Transverse colon (tissue), 4 donors: ENCODE measurements around the gene PHETA2. TPM values are rescaled to one million over a fixed set of nuclear protein-coding genes. Genes with fewer than 3 reads are reported as not detected.

ENCODE experiments used
- DNase-seq: peaks from one replicate; pipeline ENCODE4 v3.0.0-alpha.2; 2019
- H3K27ac ChIP-seq, 4 donors: fragments of 200-600 bp; sonication (generic); 2 replicates each; pipeline ENCODE4 v1.5.1; 2016 to 2018; ENCODE audit warnings: inconsistent platforms in 4 of 4
- H3K27me3 ChIP-seq: fragments of 200-600 bp; sonication (generic); 2 replicates; pipeline ENCODE4 v1.5.1; 2017; ENCODE audit warnings: inconsistent platforms
- H3K36me3 ChIP-seq, 4 donors: fragments of 200-600 bp; sonication (generic); 2 replicates each; pipeline ENCODE4 v1.5.1; 2017 to 2019; ENCODE audit warnings: inconsistent platforms in 4 of 4
- H3K4me1 ChIP-seq, 4 donors: fragments of 200-600 bp; sonication (generic); 2 replicates each; pipeline ENCODE4 v1.5.1; 2017 to 2020; ENCODE audit warnings: inconsistent platforms in 4 of 4
- H3K4me3 ChIP-seq, 4 donors: fragments of 200-600 bp; sonication (generic); 1 replicate in 1 of 4; 2 replicates in 3 of 4; pipeline versions ENCODE4 v1.5.1 to v1.6.1; 2017 to 2019; ENCODE audit warnings: inconsistent platforms in 4 of 4
- H3K9me3 ChIP-seq, 2 donors: fragments of 200-600 bp; sonication (generic); 2 replicates each; pipeline ENCODE4 v1.5.1; 2017 to 2019; ENCODE audit warnings: inconsistent platforms in 2 of 2
- EP300 ChIP-seq: sonication (generic); formaldehyde crosslinking; IDR thresholded peaks from one replicate; pipeline ENCODE4 v1.6.1; 2017; ENCODE audit warnings: antibody characterized with exemption, low read depth
- POLR2A ChIP-seq: fragments of 450-650 bp; IDR thresholded peaks from one replicate; pipeline ENCODE4 v1.6.1; 2016; ENCODE audit warnings: antibody characterized with exemption, mild to moderate bottlenecking, moderate library complexity
- POLR2AphosphoS5 ChIP-seq, 3 donors: sonication (generic); formaldehyde crosslinking; IDR thresholded peaks; one replicate each; pipeline ENCODE4 v1.6.1; 2016; ENCODE audit warnings: antibody characterized with exemption in 3 of 3
- WGBS, 2 donors: methylation state at CpG; one replicate each; pipeline ENCODE4 v1.1.5; 2018; ENCODE audit warnings: low coverage in 1 of 2; 5-methylcytosine and 5-hydroxymethylcytosine counted together
- in situ Hi-C, 4 donors: fragments of 200-750 bp; cut with MboI; loops; one replicate each; pipeline versions ENCODE4 v1.15.0 to v1.15.1; 2017; ENCODE audit warnings: low sequenced_read_pairs in 3 of 4, low pct_ligation_motif_present in 1 of 4, low pct_unique_long_range_greater_than_20kb in 1 of 4
- intact Hi-C: fragments of 100-400 bp; cut with DNase I; formaldehyde crosslinking; loops from one replicate; pipeline ENCODE4 v1.15.1; 2023; ENCODE audit warnings: low total_unique reads
- total RNA-seq, 4 donors: library from RNA; depleted of rRNA; stranded (reverse); fragments of >200 nt; gene quantifications; one replicate each; pipeline ENCODE4 v1.1.0, GENCODE V29; 2016
- TF ChIP-seq, protein P1 (sequence below), 5 experiments: fragments of 200-600 bp in 3 of 5; fragments of 450-650 bp in 2 of 5; sonication (generic) in 3 of 5; IDR thresholded peaks; 1 replicate in 2 of 5; 2 replicates in 3 of 5; pipeline ENCODE4 v1.5.1; 2016 to 2017; ENCODE audit warnings: antibody characterized with exemption in 5 of 5, inconsistent platforms in 3 of 5, mild to moderate bottlenecking in 2 of 5, moderate library complexity in 1 of 5

PHETA2 gene
- total RNA-seq, 4 donors from 2014 or later, result 6.4 to 17.6 (median 12.7) TPM

- TF ChIP-seq, protein P1, sequence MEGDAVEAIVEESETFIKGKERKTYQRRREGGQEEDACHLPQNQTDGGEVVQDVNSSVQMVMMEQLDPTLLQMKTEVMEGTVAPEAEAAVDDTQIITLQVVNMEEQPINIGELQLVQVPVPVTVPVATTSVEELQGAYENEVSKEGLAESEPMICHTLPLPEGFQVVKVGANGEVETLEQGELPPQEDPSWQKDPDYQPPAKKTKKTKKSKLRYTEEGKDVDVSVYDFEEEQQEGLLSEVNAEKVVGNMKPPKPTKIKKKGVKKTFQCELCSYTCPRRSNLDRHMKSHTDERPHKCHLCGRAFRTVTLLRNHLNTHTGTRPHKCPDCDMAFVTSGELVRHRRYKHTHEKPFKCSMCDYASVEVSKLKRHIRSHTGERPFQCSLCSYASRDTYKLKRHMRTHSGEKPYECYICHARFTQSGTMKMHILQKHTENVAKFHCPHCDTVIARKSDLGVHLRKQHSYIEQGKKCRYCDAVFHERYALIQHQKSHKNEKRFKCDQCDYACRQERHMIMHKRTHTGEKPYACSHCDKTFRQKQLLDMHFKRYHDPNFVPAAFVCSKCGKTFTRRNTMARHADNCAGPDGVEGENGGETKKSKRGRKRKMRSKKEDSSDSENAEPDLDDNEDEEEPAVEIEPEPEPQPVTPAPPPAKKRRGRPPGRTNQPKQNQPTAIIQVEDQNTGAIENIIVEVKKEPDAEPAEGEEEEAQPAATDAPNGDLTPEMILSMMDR (IDR thresholded peaks at IDR 0.05), result no peak
- TF ChIP-seq EP300 (no peak), POLR2A (no peak), POLR2AphosphoS5 (IDR thresholded peaks at IDR 0.05) (no peak)
- no peak overlapping the region for H3K4me3 ChIP-seq
- DNase-seq, result no peak
- no peaks in the 10 kb centered on the region for H3K9me3 ChIP-seq
- no peak overlapping the region for H3K27ac ChIP-seq
- in situ Hi-C loops (no loop called here), intact Hi-C loops (no loop called here)
- H3K27me3 ChIP-seq, result no peaks in the 10 kb centered on the region
- 83% methylated on average over 4 of the region's 4 CpGs; no CpG with 5 or more reads in 1 of the 2 donors for WGBS, 2 donors
- H3K36me3 ChIP-seq, result peaks cover 0 to 30% (median 5%) of the 10 kb centered on the region in 4 donors
- H3K4me1 ChIP-seq, result peaks cover 15 to 32% (median 22%) of the 10 kb centered on the region in 4 donors
These were observed 9.1 kb downstream of the PHETA2 start for GRCh38 chr22:42083119-42083518.

DNA sequence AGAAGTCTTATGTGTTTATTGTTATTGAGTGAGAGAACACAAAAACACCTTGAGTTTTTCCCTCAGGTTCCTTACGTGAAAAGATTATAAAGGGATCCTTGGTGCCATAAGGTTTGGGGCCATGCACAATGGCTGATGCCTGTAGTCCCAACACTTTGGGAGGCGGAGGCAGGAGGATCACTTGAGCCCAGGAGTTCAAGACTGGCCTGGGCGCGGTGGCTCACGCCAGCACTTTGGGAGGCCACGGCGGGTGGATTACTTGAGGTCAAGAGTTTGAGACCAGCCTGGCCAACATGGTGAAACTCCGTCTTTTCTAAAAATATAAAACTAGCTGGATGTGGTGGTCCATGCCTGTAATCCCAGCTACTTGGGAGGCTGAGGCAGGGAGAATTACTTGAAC lies 10.8 kb downstream of the PHETA2 start:
- WGBS, 2 donors, result 95 to 100% methylated on average over 1 to 8 of the region's 8 CpGs
- H3K4me3 ChIP-seq, result no peak overlapping the region
- TF ChIP-seq POLR2A (no peak), POLR2AphosphoS5 (IDR thresholded peaks at IDR 0.05) (no peak), EP300 (no peak)
- TF ChIP-seq, protein P1 (IDR thresholded peaks at IDR 0.05), result no peak
- DNase-seq, result no peak
- H3K36me3 ChIP-seq, result peaks cover 0 to 30% (median 5%) of the 10 kb centered on the region in 4 donors
- peaks cover 12 to 33% (median 22%) of the 10 kb centered on the region in 4 donors for H3K4me1 ChIP-seq
- H3K9me3 ChIP-seq, result no peaks in the 10 kb centered on the region
- H3K27ac ChIP-seq, result no peak overlapping the region
- intact Hi-C loops, result no loop called here
- in situ Hi-C loops, result no loop called here
- H3K27me3 ChIP-seq, result no peaks in the 10 kb centered on the region

GRCh38 chr22:42086051-42086450 lies 12.0 kb downstream of the PHETA2 start:
- in situ Hi-C loops (no loop called here), intact Hi-C loops (no loop called here)
- TF ChIP-seq POLR2A (no peak), POLR2AphosphoS5 (IDR thresholded peaks at IDR 0.05) (no peak), EP300 (no peak)
- TF ChIP-seq, protein P1 (IDR thresholded peaks at IDR 0.05), result no peak
- Histone ChIP-seq H3K9me3 (no peaks in the 10 kb centered on the region), H3K4me1 (peaks cover 8 to 25% (median 16%) of the 10 kb centered on the region in 4 donors), H3K4me3 (no peak overlapping the region), H3K27ac (no peak overlapping the region), H3K36me3 (peaks cover 0 to 30% (median 5%) of the 10 kb centered on the region in 4 donors), H3K27me3 (no peaks in the 10 kb centered on the region)
- 68 to 70% methylated on average over 3 to 6 of the region's 6 CpGs for WGBS, 2 donors
- DNase-seq, result no peak

GRCh38 chr22:42090596-42091454 lies 16.8 kb downstream of the PHETA2 start, which contains the start of gene NDUFA6:
TSS of gene NDUFA6 (minus strand) at chr22:42090772. CDS start at chr22:42090744, 28 bp downstream.
- Histone ChIP-seq H3K4me1 (peaks cover 15 to 28% (median 19%) of the 10 kb centered on the region in 4 donors), H3K9me3 (no peaks in the 10 kb centered on the region), H3K36me3 (peaks cover 0 to 13% (median 2%) of the 10 kb centered on the region in 4 donors), H3K27me3 (no peaks in the 10 kb centered on the region), H3K4me3 (peak within 1 kb of the TSS; percentile 66 to 78 (median 74)), H3K27ac (peak within 1 kb of the TSS; percentile 93 to 98 (median 96))
- peak; percentile 99 for DNase-seq
- in situ Hi-C loops (loop anchor here in 1 of 4 donors (10.0 kb wide), 1 partner anchor 354 kb away; no protein-coding TSS in a partner anchor), intact Hi-C loops (loop anchor here (1.0 to 2.0 kb wide), 2 partner anchors 20 to 344 kb away; no protein-coding TSS in a partner anchor)
- TF ChIP-seq POLR2A, result peak; percentile 99
- peak; percentile 97 to 99 (median 99) for TF ChIP-seq POLR2AphosphoS5 (IDR thresholded peaks at IDR 0.05)
- no peak for TF ChIP-seq EP300
- TF ChIP-seq, protein P1 (IDR thresholded peaks at IDR 0.05), result peak; percentile 84 to 100 (median 91)
- WGBS, 2 donors, result 0% methylated on average over 40 of the region's 71 CpGs; no CpG with 5 or more reads in 1 of the 2 donors
